SIG-M5 treated with dmso at 0.1 percent for 504 hours (cell line): ENCODE measurements around the gene NIPSNAP2.
"Not testable (repeated sequence)": the region's sequence is repeated elsewhere in the genome, so short reads cannot be mapped to it uniquely, and the experiment has no call there.

Experiments
- DNase-seq: peaks from one replicate; lab custom pipeline; 2025; ENCODE audit not compliant: unreplicated experiment; lab: John Stamatoyannopoulos, UW

The NIPSNAP2 gene

GRCh38 chr7:56046721-56047445 lies 82.5 kb downstream of the NIPSNAP2 start:
- DNase-seq: no peak

- not testable (repeated sequence) for DNase-seq
These were observed 83.2 kb downstream of the NIPSNAP2 start for GRCh38 chr7:56047446-56048116.

DNA sequence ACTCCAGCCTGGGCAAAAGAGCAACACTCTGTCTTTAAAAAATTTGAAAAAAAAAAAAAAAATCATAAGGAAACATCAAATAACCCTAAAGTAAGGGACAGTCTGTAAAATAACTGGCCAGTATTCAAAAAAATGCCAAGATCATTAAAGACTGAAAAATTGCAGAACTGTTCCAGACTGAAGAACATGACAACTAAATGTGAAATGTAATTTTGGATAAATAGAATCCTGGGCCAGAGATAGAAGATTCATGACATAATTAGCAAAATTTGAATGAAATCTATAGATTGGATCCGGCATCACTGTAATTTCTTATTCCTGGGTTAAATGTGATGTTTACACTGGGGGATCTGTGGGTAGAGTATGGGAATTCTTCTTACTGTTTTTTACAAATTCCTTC lies 83.9 kb downstream of the NIPSNAP2 start:
- DNase-seq: no peak

GRCh38 chr7:56048763-56049162 lies 84.4 kb downstream of the NIPSNAP2 start:
- not testable (repeated sequence) for DNase-seq
